Left ventricle myocardium inferior (tissue), 1 donor: Measurements from ENCODE around the gene ANKRD31. TPM values are rescaled to one million over a fixed set of nuclear protein-coding genes. Genes with fewer than 3 reads are reported as not detected.

ENCODE experiments used
- DNase-seq: peaks from one replicate; pipeline ENCODE4 v3.0.0-alpha.2; 2020
- H3K27ac ChIP-seq: fragments of 200-600 bp; replicated peaks from 2 replicates; pipeline ENCODE4 v1.8.0; 2021
- H3K27me3 ChIP-seq: fragments of 200-600 bp; 2 replicates; pipeline ENCODE4 v1.8.0; 2021; ENCODE audit warnings: low read depth
- H3K36me3 ChIP-seq: fragments of 200-600 bp; 2 replicates; pipeline ENCODE4 v1.8.0; 2021
- H3K4me1 ChIP-seq: fragments of 200-600 bp; 2 replicates; pipeline ENCODE4 v1.8.0; 2021
- H3K4me3 ChIP-seq: fragments of 200-600 bp; 2 replicates; pipeline ENCODE4 v1.8.0; 2021; ENCODE audit warnings: mild to moderate bottlenecking, moderate library complexity
- H3K9me3 ChIP-seq: fragments of 200-600 bp; replicated peaks from 2 replicates; pipeline ENCODE4 v1.8.0; 2021
- intact Hi-C: fragments of 100-400 bp; cut with micrococcal nuclease; formaldehyde crosslinking; loops from one replicate; pipeline ENCODE4 v1.11.0; 2022
- long read RNA-seq: library from polyadenylated mRNA; unstranded; transcript quantifications from one replicate; pipeline ENCODE4 v2.0.0, GENCODE V29; 2021
- total RNA-seq: library from RNA; stranded (reverse); fragmentation: NEBNext Ultra II Directional; extraction: Animal tissue kit (Norgen Biotek cat#: 25700); gene quantifications from one replicate; pipeline ENCODE4 v1.2.1, GENCODE V29; 2021
- TF ChIP-seq, protein P1 (sequence below): fragments of 200-600 bp; IDR thresholded peaks from 2 replicates; pipeline ENCODE4 v1.8.0; 2021; ENCODE audit warnings: antibody characterized with exemption, mild to moderate bottlenecking, borderline replicate concordance
- donor health status: DM: no; HTN: yes; CAD: no; lungs with severe emphysema.

The ANKRD31 gene, protein sequence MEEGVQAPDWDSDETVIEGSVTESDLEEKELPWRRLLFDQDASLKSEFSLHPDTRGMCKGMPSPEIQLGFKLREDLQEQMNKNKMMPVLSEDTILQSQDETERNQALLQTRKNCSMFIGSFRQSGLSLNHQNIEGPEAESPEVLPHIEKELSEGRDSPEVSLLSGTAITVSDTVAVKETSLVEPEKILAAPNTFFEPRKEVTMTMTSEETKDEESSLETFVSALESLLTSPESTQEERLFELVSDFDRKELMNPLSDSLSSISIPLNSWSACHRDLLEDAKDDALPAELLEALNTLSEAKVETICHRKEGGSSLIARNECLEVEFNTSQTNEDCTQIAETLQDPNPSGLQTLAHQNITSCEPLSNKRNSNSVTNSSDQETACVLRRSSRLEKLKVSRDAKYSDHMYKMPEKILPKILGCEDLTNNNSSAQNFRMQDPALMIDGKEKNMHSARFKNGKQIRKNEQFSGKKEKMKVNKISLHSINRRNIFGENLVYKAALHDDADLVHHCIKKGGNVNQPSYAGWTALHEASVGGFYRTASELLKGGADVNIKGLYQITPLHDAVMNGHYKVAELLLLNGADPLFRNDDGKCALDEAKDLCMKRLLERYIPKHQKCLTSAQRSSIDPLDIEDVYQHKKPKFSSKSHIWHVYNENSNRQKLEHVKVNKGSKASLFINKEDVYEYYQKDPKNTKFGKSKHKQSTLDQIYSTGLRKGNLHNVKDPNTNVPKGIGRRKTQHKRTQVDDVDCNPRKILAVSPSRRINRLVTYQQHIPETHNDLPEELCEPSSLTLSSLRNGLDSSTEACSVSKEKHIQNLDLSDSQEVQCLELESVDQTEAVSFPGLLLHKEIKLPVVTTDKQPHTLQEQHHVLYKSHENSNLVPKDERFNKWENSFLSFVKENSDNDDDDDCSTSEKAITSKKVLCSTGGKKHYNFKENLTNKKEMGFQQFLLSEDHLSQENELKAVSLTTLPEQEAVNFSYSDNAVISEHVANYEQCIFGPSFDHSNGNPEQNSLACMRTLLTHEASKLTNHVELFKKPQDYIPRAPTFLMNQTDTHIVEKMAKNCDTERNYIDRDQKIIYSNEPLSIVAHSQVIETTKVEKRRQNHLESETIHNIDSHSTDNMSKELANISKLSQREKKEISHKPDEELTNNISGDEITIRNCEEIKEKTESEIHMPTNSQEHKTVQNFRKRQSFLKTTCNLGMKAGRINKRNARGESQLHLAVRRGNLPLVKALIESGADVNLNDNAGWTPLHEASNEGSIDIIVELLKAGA (N-terminal part only)
- 0.11 TPM for total RNA-seq
- long read RNA-seq, result 0 reads

DNA sequence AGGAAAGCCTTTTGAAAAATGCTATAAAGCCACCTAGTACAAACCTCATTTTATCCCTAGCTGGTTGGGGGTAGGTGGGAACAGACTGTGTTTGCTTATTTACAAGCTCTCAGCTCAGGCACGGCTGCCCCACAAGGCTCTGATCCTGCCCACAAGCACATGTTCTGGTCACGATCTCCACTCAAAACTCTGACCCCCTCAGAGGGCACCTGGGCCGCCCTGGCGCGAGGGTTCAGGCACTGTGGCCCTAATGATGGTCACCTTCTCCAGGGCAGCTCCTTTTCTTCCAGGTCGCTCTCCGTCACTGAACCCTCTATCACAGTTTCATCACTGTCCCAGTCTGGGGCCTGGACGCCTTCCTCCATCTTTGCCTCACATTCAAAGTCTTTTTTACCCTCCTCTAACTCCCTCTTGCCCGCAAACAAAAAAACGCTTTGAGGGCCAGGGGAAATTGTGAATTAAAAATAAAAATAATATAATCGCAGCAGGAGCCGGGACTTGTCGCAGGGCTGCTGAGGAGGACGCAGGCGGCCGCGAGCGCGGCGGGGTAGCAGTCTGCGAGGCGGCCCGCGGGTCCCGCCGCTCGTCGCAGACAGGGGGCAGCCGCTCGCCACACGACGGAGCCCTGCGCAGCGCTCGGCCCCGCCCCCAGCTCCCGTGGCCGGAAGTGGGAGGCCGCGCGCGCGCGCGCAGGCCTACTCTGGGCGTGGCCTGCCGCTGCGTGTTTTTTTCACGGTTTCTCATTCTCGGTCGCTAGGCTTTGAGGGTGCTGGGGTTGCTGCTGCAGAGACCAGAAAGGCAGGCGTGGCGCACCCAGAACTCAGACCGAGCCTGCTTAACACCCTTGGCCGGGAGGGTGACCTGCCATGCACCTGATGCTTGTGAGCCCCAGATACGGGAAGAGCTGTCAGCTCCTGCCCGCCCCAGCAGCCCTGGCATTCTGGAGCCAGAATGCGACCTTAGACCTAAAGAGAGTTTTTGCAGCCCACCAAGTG, at the start of gene ANKRD31:
ANKRD31 (minus strand) TSS at position 557 of the 995 bp plus-strand sequence; CDS start at position 365, 192 bp downstream.
- Histone ChIP-seq H3K4me1 (peaks cover 14% of the 10 kb centered on the region), H3K4me3 (peak within 1 kb of the TSS; percentile 84), H3K9me3 (no peaks in the 10 kb centered on the region), H3K27ac (peak within 1 kb of the TSS; percentile 75), H3K27me3 (peaks cover 8% of the 10 kb centered on the region), H3K36me3 (no peaks in the 10 kb centered on the region)
- intact Hi-C loops, result loop anchor here (10.0 kb wide), 1 partner anchor 448 kb away; no protein-coding TSS in a partner anchor
- TF ChIP-seq, protein P1, sequence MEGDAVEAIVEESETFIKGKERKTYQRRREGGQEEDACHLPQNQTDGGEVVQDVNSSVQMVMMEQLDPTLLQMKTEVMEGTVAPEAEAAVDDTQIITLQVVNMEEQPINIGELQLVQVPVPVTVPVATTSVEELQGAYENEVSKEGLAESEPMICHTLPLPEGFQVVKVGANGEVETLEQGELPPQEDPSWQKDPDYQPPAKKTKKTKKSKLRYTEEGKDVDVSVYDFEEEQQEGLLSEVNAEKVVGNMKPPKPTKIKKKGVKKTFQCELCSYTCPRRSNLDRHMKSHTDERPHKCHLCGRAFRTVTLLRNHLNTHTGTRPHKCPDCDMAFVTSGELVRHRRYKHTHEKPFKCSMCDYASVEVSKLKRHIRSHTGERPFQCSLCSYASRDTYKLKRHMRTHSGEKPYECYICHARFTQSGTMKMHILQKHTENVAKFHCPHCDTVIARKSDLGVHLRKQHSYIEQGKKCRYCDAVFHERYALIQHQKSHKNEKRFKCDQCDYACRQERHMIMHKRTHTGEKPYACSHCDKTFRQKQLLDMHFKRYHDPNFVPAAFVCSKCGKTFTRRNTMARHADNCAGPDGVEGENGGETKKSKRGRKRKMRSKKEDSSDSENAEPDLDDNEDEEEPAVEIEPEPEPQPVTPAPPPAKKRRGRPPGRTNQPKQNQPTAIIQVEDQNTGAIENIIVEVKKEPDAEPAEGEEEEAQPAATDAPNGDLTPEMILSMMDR, result peak; percentile 94
- peak; percentile 89 for DNase-seq

DNA sequence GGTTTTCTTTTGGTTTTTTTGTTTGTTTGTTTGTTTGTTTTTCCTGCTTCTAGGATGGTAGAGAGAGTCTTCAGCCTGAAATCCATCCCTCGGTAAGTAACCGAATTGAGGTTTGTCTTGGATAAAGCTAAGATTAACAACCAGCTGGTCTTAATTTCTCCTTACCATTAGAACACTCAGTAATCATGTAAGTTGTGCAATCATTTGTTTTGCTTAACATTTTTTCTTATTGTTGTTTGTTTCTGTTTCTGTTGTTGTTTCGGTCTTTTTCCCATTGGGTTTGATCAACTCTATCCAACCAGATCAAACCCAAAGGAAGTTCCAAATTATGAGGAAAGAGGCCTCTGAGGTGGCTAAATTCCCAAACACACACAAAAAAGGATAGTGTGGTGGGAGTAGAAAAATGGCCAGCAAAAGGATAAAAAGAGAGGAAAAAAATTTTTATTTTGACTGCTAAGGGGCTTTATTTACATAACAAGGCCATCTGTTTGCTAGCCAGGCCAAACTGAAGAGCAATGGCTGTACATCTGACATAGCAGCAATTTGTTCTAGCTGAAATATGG, 49.6 kb upstream of the ANKRD31 start:
- intact Hi-C loops, result no loop called here
- DNase-seq, result no peak
- H3K36me3 ChIP-seq, result no peaks in the 10 kb centered on the region

DNA sequence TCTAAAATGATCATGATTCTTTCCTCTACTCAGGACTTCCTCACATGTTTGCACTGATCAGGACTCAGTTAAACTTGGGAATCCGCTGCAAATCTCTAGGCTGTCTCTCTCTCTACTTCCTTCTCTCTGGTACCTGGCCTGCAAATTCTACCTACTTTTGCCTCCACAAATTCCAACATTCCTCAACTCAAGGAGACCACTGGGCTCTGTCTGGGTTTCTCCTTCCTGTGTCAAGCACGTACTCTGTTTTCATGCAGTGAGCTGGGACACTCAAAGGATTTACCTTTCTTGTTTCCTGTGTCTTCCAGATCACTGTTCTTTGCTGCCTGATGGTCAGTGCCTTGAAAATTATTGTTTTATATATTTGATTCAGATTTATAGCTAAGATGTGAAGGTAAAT, 45.9 kb upstream of the ANKRD31 start:
- Histone ChIP-seq H3K9me3 (peaks cover 7% of the 10 kb centered on the region), H3K36me3 (no peaks in the 10 kb centered on the region), H3K4me3 (no peak overlapping the region), H3K27ac (no peak overlapping the region), H3K4me1 (no peaks in the 10 kb centered on the region), H3K27me3 (peaks cover 29% of the 10 kb centered on the region)
- intact Hi-C loops, result no loop called here
- TF ChIP-seq, protein P1, result no peak
- no peak for DNase-seq

More for the DNA sequence above, 49.6 kb upstream of the ANKRD31 start:
- H3K9me3 ChIP-seq, result peaks cover 16% of the 10 kb centered on the region
- TF ChIP-seq, protein P1, result no peak
- H3K4me3 ChIP-seq, result no peak overlapping the region
- H3K27ac ChIP-seq, result no peak overlapping the region
- no peaks in the 10 kb centered on the region for H3K4me1 ChIP-seq
- peaks cover 25% of the 10 kb centered on the region for H3K27me3 ChIP-seq

DNA sequence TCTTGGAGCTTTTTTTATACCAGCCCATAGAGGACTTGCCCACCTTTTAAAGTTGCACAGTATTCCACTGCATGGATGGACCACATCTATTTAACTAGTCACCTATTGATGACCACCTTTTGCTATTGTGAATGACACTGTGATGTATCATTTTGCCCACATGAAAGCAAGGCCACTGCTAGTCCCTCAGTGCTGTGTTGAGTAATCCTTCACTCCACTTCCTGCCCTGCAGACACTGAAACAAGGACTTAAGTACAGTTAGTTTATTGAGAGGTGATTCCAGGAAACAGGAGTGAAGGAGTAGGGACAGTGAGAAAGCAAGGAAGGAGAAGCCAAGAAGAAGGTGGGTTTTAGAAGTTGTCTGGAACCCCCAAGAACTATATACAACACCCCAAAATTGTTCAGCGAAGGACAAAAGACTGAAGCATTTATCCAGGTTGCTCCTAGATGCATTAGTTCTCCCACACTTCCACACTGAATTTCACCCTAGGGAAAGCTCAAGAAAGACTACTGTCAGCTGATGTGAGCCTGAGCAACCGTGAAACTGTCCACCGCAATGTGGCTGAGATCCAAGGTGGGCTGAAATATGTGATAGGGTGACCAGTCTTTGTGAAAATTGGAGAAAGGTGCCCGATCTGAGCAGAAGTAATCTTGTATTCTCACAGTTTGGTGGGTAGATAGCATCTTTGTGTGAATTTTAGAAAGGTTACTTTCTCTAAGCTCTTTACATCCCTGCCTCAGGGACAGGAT, 45.2 kb upstream of the ANKRD31 start:
- Histone ChIP-seq H3K9me3 (no peaks in the 10 kb centered on the region), H3K27ac (no peak overlapping the region), H3K27me3 (peaks cover 29% of the 10 kb centered on the region), H3K4me3 (no peak overlapping the region), H3K4me1 (no peaks in the 10 kb centered on the region), H3K36me3 (no peaks in the 10 kb centered on the region)
- intact Hi-C loops, result no loop called here
- TF ChIP-seq, protein P1, result no peak
- DNase-seq, result no peak
